Measurements from ENCODE around the gene SEPHS2.

- TF ChIP-seq POLR2A (IDR thresholded peaks at IDR 0.05), result no peak
- TF ChIP-seq, protein P1, sequence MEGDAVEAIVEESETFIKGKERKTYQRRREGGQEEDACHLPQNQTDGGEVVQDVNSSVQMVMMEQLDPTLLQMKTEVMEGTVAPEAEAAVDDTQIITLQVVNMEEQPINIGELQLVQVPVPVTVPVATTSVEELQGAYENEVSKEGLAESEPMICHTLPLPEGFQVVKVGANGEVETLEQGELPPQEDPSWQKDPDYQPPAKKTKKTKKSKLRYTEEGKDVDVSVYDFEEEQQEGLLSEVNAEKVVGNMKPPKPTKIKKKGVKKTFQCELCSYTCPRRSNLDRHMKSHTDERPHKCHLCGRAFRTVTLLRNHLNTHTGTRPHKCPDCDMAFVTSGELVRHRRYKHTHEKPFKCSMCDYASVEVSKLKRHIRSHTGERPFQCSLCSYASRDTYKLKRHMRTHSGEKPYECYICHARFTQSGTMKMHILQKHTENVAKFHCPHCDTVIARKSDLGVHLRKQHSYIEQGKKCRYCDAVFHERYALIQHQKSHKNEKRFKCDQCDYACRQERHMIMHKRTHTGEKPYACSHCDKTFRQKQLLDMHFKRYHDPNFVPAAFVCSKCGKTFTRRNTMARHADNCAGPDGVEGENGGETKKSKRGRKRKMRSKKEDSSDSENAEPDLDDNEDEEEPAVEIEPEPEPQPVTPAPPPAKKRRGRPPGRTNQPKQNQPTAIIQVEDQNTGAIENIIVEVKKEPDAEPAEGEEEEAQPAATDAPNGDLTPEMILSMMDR (IDR thresholded peaks at IDR 0.05), result no peak
Observed at GRCh38 chr16:30397056-30397455, 48.6 kb downstream of the SEPHS2 start.

All from lower leg skin (tissue), 3 donors.